Vagina (tissue), 2 donors: Measurements from ENCODE around the gene RNF32.

Source experiments
- CTCF ChIP-seq, 3 experiments: fragments of 450-650 bp in 2 of 3; fragments of 200-600 bp in 1 of 3; sonication (generic) in 1 of 3; IDR thresholded peaks; one replicate each; pipeline ENCODE4 v1.5.1; 2017 to 2019; ENCODE audit warnings: antibody characterized with exemption in 3 of 3, mild to moderate bottlenecking in 2 of 3, moderate library complexity in 2 of 3
- POLR2A ChIP-seq, 2 donors: fragments of 450-650 bp; IDR thresholded peaks; one replicate each; pipeline ENCODE4 v1.6.1; 2017; ENCODE audit warnings: antibody characterized with exemption in 2 of 2, mild to moderate bottlenecking in 2 of 2, moderate library complexity in 2 of 2
- POLR2AphosphoS5 ChIP-seq, 2 donors: sonication (generic); formaldehyde crosslinking; IDR thresholded peaks; one replicate each; pipeline ENCODE4 v1.9.0; 2017; ENCODE audit warnings: antibody characterized with exemption in 2 of 2, mild to moderate bottlenecking in 2 of 2, low read depth in 1 of 2; ENCODE audit not compliant: insufficient read depth in 1 of 2

- no peak for TF ChIP-seq POLR2A (IDR thresholded peaks at IDR 0.05)
- no peak for TF ChIP-seq CTCF (IDR thresholded peaks at IDR 0.05)
- no peak for TF ChIP-seq POLR2AphosphoS5 (IDR thresholded peaks at IDR 0.05; ENCODE audit: insufficient read depth in 1 of 2, low read depth in 1 of 2)
These were observed 15.4 kb downstream of the RNF32 start for GRCh38 chr7:156655983-156656382.
